GM12874 (cell line): ENCODE data around the gene HOTAIR.

Experiments used
- CTCF ChIP-seq: IDR thresholded peaks from 2 replicates; pipeline ENCODE4 v1.5.1; 2011; ENCODE audit warnings: low read depth, mild to moderate bottlenecking, control low read depth, low read length, moderate library complexity; ENCODE audit not compliant: insufficient read depth

Gene HOTAIR

GRCh38 chr12:53975479-53976152 lies 862 bp upstream of the HOTAIR start:
- no peak for TF ChIP-seq CTCF

GRCh38 chr12:53975064-53975471 lies 314 bp upstream of the HOTAIR start:
- no peak for TF ChIP-seq CTCF

GRCh38 chr12:53973236-53974042 lies 1.3 kb downstream of the HOTAIR start:
- no peak for TF ChIP-seq CTCF

- no peak for TF ChIP-seq CTCF
Observed at GRCh38 chr12:53972722-53973235, 2.0 kb downstream of the HOTAIR start, which contains the start of gene HOXC11. TSS of gene HOXC11 (plus strand) at chr12:53973126. CDS start at chr12:53973242, 116 bp downstream.

GRCh38 chr12:53972152-53972702 lies 2.5 kb downstream of the HOTAIR start:
- TF ChIP-seq CTCF, result no peak

DNA sequence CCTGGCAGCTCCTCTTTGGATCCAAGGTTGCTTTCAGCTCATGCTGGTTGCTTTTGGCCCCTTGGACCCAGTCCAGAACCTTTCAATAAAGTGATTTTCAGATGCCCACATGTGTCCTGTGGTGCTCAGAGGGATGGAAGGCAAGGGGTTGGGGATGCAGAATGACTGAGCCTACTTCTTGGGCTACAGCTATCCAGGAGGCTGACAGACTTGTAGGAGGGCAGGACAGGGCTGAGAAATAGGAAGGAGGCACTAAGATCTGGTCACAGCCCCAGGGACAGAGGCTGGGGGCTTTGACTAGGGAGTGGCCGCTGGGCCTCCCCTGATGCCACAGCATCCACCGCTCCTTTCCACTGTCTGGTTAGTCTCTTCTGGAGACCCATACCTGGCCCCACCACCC lies 3.1 kb downstream of the HOTAIR start:
- TF ChIP-seq CTCF, result no peak

GRCh38 chr12:53971129-53971528 lies 3.6 kb downstream of the HOTAIR start:
- no peak for TF ChIP-seq CTCF
